Tibial artery (tissue), 4 donors: ENCODE data around the gene RSPH6A.
A peak's percentile ranks its signal among the peaks of the same experiment; 100 is the strongest.

ENCODE experiments used
- DNase-seq, 2 donors: peaks; one replicate each; pipeline ENCODE4 v3.0.0-alpha.2; 2019
- H3K27ac ChIP-seq, 2 donors: fragments of 200-600 bp; sonication (generic) in 1 of 2; 1 replicate in 1 of 2; 2 replicates in 1 of 2; pipeline ENCODE4 v1.5.1; 2018 to 2019; ENCODE audit warnings: mild to moderate bottlenecking in 1 of 2
- H3K27me3 ChIP-seq, 2 donors: fragments of 200-600 bp; sonication (generic) in 1 of 2; one replicate each; pipeline versions ENCODE4 v1.5.1 to v1.6.0; 2016 to 2019
- H3K36me3 ChIP-seq, 3 donors: fragments of 200-600 bp; sonication (generic) in 2 of 3; one replicate each; pipeline ENCODE4 v1.5.1; 2016 to 2019; ENCODE audit warnings: mild to moderate bottlenecking in 2 of 3
- H3K4me1 ChIP-seq, 4 donors: fragments of 200-600 bp; sonication (generic) in 2 of 4; 1 replicate in 3 of 4; 2 replicates in 1 of 4; pipeline ENCODE4 v1.5.1; 2016 to 2019
- H3K4me3 ChIP-seq, 2 donors: fragments of 200-600 bp; sonication (generic) in 1 of 2; 1 replicate in 1 of 2; 2 replicates in 1 of 2; pipeline ENCODE4 v1.5.1; 2018 to 2019; ENCODE audit warnings: mild to moderate bottlenecking in 2 of 2
- H3K9me3 ChIP-seq, 3 donors: fragments of 200-600 bp; sonication (generic) in 1 of 3; one replicate each; pipeline ENCODE4 v1.5.1; 2016 to 2019
- intact Hi-C: fragments of 100-400 bp; cut with DNase I; formaldehyde crosslinking; loops from one replicate; pipeline ENCODE4 v1.15.0; 2023; ENCODE audit warnings: low total_unique reads
- TF ChIP-seq, protein P1 (sequence below), 2 experiments: fragments of 200-600 bp in 1 of 2; fragments of 450-650 bp in 1 of 2; IDR thresholded peaks; one replicate each; pipeline ENCODE4 v1.5.1; 2017 to 2019; ENCODE audit warnings: antibody characterized with exemption in 2 of 2, mild to moderate bottlenecking in 1 of 2, moderate library complexity in 1 of 2

The RSPH6A gene

DNA sequence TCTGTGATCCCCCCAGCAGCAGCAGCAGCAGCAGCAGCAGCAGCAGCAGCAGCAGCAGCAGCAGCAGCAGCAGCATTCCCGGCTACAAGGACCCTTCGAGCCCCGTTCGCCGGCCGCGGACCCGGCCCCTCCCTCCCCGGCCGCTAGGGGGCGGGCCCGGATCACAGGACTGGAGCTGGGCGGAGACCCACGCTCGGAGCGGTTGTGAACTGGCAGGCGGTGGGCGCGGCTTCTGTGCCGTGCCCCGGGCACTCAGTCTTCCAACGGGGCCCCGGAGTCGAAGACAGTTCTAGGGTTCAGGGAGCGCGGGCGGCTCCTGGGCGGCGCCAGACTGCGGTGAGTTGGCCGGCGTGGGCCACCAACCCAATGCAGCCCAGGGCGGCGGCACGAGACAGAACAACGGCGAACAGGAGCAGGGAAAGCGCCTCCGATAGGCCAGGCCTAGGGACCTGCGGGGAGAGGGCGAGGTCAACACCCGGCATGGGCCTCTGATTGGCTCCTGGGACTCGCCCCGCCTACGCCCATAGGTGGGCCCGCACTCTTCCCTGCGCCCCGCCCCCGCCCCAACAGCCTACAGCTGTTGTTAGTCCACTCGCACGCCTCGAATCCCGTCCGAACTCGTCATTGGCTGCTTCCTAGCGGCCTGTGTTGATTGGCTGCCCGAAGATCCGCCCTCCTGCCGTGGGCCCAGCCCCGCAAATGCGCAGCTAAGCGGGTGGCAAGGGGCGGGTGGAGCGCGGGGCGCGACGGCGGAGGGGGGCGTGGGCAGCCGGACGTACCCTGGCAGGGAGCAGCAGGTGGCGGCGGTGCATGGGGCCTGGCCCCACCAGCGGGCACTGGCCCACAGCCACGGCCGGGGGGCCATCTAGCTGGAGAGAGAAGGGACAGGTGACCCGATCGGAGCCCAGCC, 44.7 kb downstream of the RSPH6A start:
- TF ChIP-seq, protein P1, sequence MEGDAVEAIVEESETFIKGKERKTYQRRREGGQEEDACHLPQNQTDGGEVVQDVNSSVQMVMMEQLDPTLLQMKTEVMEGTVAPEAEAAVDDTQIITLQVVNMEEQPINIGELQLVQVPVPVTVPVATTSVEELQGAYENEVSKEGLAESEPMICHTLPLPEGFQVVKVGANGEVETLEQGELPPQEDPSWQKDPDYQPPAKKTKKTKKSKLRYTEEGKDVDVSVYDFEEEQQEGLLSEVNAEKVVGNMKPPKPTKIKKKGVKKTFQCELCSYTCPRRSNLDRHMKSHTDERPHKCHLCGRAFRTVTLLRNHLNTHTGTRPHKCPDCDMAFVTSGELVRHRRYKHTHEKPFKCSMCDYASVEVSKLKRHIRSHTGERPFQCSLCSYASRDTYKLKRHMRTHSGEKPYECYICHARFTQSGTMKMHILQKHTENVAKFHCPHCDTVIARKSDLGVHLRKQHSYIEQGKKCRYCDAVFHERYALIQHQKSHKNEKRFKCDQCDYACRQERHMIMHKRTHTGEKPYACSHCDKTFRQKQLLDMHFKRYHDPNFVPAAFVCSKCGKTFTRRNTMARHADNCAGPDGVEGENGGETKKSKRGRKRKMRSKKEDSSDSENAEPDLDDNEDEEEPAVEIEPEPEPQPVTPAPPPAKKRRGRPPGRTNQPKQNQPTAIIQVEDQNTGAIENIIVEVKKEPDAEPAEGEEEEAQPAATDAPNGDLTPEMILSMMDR (IDR thresholded peaks at IDR 0.05) = peak; percentile 92 to 93
- peak overlapping the region; percentile 95 to 98 for H3K27ac ChIP-seq
- no peaks in the 10 kb centered on the region for H3K9me3 ChIP-seq
- peak; percentile 98 to 99 for DNase-seq
- intact Hi-C loops = no loop called here
- H3K27me3 ChIP-seq = no peaks in the 10 kb centered on the region
- H3K4me3 ChIP-seq = peak overlapping the region; percentile 55 to 93
- peaks cover 0 to 32% (median 25%) of the 10 kb centered on the region in 4 donors for H3K4me1 ChIP-seq
- peaks cover 16 to 44% (median 16%) of the 10 kb centered on the region in 3 donors for H3K36me3 ChIP-seq

DNA sequence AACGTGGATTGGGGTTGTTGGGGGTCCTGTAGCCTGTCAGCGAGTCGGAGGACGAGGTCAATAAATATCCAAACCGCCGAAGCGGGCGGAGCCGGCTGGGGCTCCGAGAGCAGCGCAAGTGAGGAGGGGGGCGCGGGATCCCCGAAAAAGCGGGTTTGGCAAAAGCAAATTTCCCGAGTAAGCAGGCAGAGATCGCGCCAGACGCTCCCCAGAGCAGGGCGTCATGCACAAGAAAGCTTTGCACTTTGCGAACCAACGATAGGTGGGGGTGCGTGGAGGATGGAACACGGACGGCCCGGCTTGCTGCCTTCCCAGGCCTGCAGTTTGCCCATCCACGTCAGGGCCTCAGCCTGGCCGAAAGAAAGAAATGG, 45.3 kb downstream of the RSPH6A start:
- peak; percentile 54 to 83 for DNase-seq
- intact Hi-C loops = loop anchor here (10.0 kb wide), 1 partner anchor 55 kb away; no protein-coding TSS in a partner anchor
- Histone ChIP-seq H3K36me3 (peaks cover 11 to 45% (median 12%) of the 10 kb centered on the region in 3 donors), H3K9me3 (no peaks in the 10 kb centered on the region), H3K27ac (peak overlapping the region; percentile 95 to 98), H3K4me1 (peaks cover 0 to 39% (median 32%) of the 10 kb centered on the region in 4 donors), H3K4me3 (peak overlapping the region; percentile 55 to 93), H3K27me3 (no peaks in the 10 kb centered on the region)
- TF ChIP-seq, protein P1 (IDR thresholded peaks at IDR 0.05) = no peak

DNA sequence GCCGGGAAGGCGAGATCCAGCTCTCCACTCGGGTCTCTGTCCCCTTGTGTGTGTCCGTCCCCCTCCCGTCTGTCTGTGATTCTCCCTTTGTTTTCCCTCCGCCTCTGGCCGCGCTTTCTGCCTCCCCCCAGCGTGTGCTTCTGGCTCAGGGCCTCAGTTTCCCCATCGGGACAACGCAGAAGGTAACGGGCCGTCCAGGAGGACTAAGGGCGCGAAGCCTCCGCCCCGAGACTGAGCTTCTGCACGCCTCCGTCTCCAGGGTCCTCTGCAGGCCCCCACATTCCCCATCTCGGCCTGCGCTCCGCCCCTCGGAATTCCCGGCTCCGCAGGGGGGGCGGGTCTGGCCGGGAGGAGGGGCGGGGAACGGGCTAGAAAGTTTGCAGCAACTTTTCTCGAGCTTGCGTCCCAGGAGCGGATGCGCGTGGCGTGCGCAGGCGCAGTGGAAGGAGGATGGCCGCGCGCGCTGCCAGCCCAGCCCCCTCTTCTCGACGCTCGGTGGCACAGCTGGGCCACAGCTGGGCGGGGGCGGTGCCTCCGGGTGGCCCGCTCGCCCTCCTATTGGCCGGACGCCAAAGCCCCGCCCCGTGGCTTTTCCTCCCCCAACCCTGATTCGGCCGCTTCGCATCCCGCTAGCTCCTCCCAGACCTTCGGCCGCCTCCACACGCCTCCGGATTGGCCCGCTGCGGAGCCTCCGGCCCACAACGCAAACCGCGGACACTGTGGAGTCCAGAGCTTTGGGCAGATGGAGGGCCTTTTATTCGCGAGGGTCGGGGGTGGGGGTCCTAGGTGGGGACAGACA, 45.9 kb downstream of the RSPH6A start, which contains the start of gene SIX5:
Gene SIX5 (minus strand): TSS at position 269 of the 799 bp plus-strand sequence. CDS start 408 bp downstream, outside the sequence.
- Histone ChIP-seq H3K36me3 (peaks cover 7 to 40% (median 10%) of the 10 kb centered on the region in 3 donors), H3K4me3 (peak within 1 kb of the TSS; percentile 88 to 93), H3K27me3 (no peaks in the 10 kb centered on the region), H3K9me3 (no peaks in the 10 kb centered on the region), H3K4me1 (peaks cover 0 to 45% (median 38%) of the 10 kb centered on the region in 4 donors), H3K27ac (peak within 1 kb of the TSS; percentile 98 to 99)
- intact Hi-C loops = loop anchor here (10.0 kb wide), 1 partner anchor 54 kb away; no protein-coding TSS in a partner anchor
- peak; percentile 97 to 99 for DNase-seq
- TF ChIP-seq, protein P1 (IDR thresholded peaks at IDR 0.05) = no peak

DNA sequence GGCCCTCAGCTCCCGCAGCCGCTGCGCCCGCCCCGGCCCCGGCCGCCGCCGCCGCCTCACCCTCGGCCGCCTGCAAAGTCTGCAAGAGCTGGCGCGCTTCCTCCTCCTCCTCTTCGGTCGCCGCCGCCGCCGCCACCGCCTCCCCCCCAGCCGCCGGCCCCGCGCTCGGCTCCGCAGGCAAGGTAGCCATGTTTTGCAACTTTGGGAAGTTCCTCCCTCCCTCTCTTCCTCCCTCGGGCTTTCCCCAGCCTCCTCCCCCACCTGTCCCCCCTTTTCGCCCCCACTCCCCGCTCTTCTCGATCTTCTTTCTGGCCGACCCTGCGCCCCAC, 46.5 kb downstream of the RSPH6A start:
- H3K27ac ChIP-seq = peak overlapping the region; percentile 98 to 99
- intact Hi-C loops = loop anchor here (10.0 kb wide), 1 partner anchor 54 kb away; no protein-coding TSS in a partner anchor
- no peak for DNase-seq
- no peaks in the 10 kb centered on the region for H3K27me3 ChIP-seq
- H3K36me3 ChIP-seq = peaks cover 7 to 39% (median 10%) of the 10 kb centered on the region in 3 donors
- H3K4me3 ChIP-seq = peak overlapping the region; percentile 88 to 93
- TF ChIP-seq, protein P1 (IDR thresholded peaks at IDR 0.05) = no peak
- H3K4me1 ChIP-seq = peaks cover 0 to 50% (median 44%) of the 10 kb centered on the region in 4 donors
- H3K9me3 ChIP-seq = no peaks in the 10 kb centered on the region

DNA sequence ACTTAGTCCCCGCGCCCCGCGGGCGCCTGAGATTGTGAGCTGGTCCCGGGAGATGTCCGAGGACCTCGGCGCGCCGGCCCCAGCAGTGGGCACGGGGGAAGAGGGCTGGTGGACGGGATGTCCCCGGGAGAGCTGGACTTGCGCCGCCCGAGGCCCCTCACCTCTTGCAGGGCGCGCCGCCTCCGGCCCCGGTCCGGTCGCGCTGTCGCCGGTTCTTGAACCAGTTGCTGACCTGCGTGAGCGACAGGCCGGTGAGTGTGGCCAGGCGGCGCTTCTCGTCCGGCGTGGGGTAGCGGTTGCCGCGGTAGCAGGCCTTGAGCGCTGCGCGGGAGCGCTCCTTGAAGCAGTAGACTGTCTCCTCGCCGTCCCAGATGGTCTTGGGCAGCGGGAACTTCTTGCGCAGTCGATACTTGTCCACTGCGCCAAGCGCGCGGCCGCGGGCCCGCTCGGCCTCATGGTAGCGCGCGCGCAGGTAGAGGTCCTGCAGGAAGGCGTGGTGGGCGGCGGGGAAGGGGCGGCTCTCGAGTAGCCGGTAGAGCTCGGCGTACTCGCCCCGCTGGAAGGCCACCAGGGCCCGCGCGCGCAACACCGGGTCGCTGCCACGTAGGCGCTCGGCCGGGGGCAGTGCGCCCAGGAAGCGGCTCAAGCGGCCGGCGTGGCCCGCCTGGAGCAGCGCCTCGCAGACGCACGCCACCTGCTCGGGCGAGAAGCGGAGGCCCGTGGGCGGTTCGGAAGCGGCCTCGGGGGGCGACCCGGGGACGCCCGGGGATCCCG, 47.0 kb downstream of the RSPH6A start:
- Histone ChIP-seq H3K9me3 (no peaks in the 10 kb centered on the region), H3K27ac (peak overlapping the region; percentile 98 to 99), H3K27me3 (no peaks in the 10 kb centered on the region), H3K36me3 (peaks cover 7 to 33% (median 8%) of the 10 kb centered on the region in 3 donors), H3K4me1 (peaks cover 0 to 53% (median 45%) of the 10 kb centered on the region in 4 donors), H3K4me3 (peak overlapping the region; percentile 88 to 93)
- intact Hi-C loops = loop anchor here (10.0 kb wide), 1 partner anchor 53 kb away; no protein-coding TSS in a partner anchor
- TF ChIP-seq, protein P1 (IDR thresholded peaks at IDR 0.05) = no peak
- DNase-seq = peak; percentile 73 to 88
